GM21723 (cell line): ENCODE data around the gene BCL2L1.

Experiments
- ATAC-seq: cut with Tn5 transposase; IDR thresholded peaks from one replicate; pipeline ENCODE4 v1.9.1; 2021; ENCODE audit warnings: mild to moderate bottlenecking, moderate library complexity; ENCODE audit not compliant: unreplicated experiment

The BCL2L1 gene

GRCh38 chr20:31615416-31615815 lies 107.3 kb downstream of the BCL2L1 start:
- no peak for ATAC-seq
